HG03432 (cell line): ENCODE data around the gene CDK16.

Experiments
- ATAC-seq: cut with Tn5 transposase; IDR thresholded peaks from one replicate; pipeline ENCODE4 v1.9.1; 2021; ENCODE audit warnings: mild to moderate bottlenecking, moderate library complexity; ENCODE audit not compliant: unreplicated experiment

Gene CDK16

DNA sequence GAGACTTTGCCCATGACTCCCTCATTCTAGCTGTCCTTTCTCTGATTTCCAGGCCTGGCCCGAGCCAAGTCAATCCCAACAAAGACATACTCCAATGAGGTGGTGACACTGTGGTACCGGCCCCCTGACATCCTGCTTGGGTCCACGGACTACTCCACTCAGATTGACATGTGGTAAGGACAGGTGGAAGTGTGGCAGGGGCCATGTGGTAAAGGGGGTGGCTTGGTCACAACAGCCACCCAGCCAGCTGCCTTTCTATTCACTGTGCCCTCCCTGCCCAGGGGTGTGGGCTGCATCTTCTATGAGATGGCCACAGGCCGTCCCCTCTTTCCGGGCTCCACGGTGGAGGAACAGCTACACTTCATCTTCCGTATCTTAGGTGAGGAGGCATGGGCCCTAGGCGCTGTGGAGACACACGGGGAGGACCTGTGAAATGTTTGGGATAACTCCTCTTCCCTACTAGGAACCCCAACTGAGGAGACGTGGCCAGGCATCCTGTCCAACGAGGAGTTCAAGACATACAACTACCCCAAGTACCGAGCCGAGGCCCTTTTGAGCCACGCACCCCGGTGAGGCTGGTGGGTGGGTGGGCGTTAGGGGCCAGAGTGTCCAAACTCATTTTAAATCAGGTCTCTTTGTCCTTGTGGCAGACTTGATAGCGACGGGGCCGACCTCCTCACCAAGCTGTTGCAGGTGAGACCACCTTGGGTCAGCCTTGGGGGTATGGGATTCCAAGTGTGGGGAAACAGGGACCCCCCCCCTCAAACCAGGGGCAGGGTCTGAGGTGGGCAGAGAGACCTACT, 8.3 kb downstream of the CDK16 start:
- ATAC-seq: no peak

DNA sequence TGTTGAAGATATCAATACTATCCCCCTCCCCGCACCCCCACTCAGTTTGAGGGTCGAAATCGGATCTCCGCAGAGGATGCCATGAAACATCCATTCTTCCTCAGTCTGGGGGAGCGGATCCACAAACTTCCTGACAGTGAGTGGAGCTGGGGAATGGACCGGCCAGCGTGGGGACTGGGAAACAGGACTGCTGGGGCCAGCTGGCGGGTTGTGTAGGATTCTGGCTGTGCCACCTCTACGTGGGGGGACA, 8.8 kb downstream of the CDK16 start:
- ATAC-seq: no peak

GRCh38 chrX:47228550-47229270, 10.2 kb downstream of the CDK16 start:
- ATAC-seq: no peak

GRCh38 chrX:47229427-47229826, 10.9 kb downstream of the CDK16 start:
- no peak for ATAC-seq

DNA sequence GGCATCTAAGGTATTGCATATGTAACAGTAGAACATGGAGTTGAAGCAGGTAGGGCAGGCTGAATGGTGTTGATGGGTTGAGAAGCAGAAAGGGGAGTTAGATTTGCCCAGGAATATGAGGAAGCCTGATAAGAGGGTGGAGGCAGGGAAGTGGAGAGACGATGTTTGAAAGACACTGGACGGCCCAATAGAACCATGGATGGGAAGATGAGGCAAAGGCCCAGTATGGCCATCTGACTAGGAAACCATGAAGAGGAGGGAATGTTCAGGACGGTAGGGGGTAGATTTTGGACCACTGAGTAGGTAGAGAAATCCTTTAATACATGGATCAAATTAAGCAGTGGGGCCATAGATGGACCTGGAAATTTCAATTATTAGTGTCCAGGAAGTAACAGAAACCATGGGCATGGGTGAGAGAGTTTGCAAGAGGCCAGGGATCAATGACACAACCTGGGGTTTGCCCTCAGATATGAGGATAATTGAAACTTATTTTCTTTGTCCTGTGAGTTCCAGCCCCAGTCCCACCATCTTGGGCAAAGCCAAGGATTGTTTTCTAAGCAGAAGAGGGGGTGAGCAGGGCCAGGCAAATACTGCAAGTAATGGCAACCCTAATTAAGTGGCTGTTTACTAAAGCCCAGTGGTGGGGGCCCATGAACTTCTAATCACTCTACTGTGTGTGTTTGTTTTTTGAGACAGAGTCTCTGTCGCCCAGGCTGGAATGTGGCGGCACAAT, 11.8 kb downstream of the CDK16 start:
- no peak for ATAC-seq

GRCh38 chrX:47231167-47231566, 12.7 kb downstream of the CDK16 start:
- no peak for ATAC-seq

DNA sequence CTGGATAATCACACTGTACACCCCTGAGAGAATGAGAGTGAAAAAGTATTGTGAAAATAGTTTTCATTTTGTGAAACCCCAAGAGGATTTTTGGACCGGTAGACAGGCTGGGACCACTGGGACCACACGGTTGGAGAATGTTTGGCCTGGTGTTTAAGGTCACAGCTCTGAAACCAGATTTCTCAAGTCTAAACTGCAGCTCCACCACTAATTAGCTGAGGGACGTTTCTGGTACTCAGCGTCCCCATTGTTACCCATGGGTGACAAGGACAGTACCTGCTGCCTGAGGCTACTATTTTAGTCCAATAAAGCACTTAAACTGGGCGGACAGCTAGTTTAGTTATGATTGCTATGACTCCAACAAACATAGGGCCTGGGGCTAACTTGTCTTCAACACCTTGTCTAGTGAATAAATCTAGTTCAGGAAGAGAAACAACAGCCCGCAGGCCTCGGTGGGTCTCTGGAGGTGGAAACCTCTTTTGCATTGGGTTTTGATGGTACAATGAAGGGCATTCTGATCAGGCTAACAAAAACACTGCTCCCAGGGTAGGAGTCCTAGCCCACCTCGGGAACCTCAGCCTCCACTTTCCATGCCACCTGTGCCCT, 13.8 kb downstream of the CDK16 start:
- no peak for ATAC-seq

- peak; percentile 28 for ATAC-seq
Measured at GRCh38 chrX:47232803-47233332, 14.4 kb downstream of the CDK16 start, which contains the start of gene USP11. Gene USP11, plus strand, starts transcription at chrX:47233009. Its CDS starts 35 bp downstream, at chrX:47233044.

- peak; percentile 89 for ATAC-seq
Measured at GRCh38 chrX:47233333-47234113, 15.0 kb downstream of the CDK16 start.

DNA sequence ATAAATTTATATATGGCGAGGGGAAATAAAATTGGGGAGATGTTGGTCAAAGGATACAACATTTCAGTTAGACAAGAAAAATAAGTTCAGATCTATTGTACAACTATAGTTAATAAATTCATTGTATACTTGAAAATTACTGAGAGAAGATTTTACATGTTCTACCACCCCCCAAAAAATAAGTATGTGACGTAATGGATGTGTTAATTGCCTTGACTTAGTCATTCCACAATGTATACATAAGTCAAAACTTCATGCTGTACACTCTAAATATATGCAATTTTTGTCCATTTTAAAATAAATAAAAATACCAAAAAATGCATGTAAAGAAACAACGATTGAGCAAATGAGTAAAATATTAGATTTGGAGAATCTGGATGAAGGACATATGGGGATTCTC, 16.1 kb downstream of the CDK16 start:
- ATAC-seq: no peak

DNA sequence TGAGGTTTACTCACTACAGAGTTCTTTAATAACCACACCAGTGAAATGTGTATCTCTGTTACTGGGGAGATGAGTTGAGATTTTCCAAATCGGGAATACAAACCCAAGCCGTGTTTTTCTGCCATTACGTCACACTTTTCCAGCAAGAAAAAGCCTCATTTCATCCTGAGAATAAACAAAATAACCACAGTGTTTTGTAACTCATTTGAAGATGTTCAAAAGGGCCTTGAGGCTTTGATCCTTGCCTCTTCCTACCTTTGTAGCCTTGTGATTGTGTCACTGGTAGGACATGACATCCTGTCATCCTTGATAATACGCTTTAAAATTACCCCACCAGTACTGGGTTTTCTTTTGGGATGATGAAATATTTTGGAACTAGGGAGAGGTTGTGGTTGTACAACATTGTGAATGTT, 17.2 kb downstream of the CDK16 start:
- ATAC-seq: no peak

DNA sequence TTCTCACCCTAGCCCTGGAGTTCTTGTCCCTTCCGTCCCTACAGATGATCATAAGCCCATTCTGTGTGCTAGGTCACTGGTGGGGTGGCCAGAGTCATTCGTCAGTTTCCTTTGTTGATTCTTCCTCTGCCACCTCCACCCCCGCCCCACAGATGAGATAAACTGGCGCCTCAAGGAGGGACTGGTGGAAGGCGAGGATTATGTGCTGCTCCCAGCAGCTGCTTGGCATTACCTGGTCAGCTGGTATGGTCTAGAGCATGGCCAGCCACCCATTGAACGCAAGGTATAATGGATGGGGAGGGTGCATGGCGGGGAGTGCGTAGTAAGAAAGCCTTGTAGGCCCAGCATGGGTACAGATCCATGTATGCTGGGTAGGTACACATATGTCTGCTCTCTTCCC, 20.7 kb downstream of the CDK16 start:
- ATAC-seq: no peak

GRCh38 chrX:47239898-47240545, 21.5 kb downstream of the CDK16 start:
- no peak for ATAC-seq

GRCh38 chrX:47240619-47241018, 22.1 kb downstream of the CDK16 start:
- ATAC-seq: no peak

GRCh38 chrX:47241201-47242011, 22.9 kb downstream of the CDK16 start:
- no peak for ATAC-seq

- no peak for ATAC-seq
Measured at GRCh38 chrX:47242321-47242720, 23.8 kb downstream of the CDK16 start.

DNA sequence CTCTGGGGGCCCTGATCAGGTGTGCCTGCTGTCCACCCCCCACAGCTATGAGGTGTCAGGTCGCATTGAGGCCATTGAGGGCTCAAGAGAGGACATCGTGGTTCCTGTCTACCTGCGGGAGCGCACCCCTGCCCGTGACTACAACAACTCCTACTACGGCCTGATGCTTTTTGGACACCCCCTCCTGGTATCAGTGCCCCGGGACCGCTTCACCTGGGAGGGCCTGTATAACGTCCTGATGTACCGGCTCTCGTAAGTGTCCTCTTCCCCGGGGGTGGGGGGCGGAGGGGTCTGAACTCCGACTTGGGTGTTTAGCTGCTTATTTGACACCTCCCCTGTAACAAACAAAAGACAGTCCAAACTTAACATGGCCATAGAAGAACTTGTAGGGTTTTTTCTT, 24.9 kb downstream of the CDK16 start:
- ATAC-seq: no peak

DNA sequence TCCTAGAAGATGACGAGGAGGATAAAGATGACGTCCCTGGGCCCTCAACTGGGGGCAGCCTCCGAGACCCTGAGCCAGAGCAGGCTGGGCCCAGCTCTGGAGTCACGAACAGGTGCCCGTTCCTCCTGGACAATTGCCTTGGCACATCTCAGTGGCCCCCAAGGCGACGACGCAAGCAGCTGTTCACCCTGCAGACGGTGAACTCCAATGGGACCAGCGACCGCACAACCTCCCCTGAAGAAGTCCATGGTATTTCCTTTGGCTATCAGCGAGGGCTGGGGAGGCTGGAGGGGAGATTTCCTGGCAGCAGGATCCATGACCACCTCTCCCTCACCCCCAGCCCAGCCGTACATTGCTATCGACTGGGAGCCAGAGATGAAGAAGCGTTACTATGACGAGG, 26.2 kb downstream of the CDK16 start:
- ATAC-seq: no peak

DNA sequence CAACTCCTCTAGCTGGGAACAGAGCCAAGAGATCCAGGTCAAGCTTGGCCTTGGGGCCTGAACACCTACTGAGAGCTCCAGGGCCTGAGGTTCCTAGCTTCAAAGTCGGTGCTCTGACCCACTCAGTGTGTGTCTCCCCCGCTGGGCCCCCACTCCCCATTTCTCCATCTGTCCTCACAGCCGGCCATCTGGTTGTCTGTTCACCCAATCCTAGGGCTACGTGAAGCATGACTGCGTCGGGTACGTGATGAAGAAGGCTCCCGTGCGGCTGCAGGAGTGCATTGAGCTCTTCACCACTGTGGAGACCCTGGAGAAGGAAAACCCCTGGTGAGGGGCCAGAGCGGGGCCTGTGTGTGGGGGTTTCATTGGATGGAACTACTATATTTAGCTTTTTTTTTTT, 26.7 kb downstream of the CDK16 start:
- no peak for ATAC-seq
